BE2C (cell line): ENCODE measurements around the gene GPBP1L1.

ENCODE experiments used
- DNase-seq: peaks from one replicate; pipeline ENCODE4 v3.0.0-alpha.2; 2020
- H3K27me3 ChIP-seq: fragments of 250-450 bp; sonication (Bioruptor Pico); 2 replicates; pipeline ENCODE4 v1.5.1; 2020; ENCODE audit warnings: mild to moderate bottlenecking
- H3K36me3 ChIP-seq: fragments of 250-450 bp; sonication (Bioruptor Pico); 2 replicates; pipeline ENCODE4 v1.5.1; 2020; ENCODE audit warnings: mild to moderate bottlenecking
- H3K4me1 ChIP-seq: fragments of 250-450 bp; sonication (Bioruptor Pico); 2 replicates; pipeline ENCODE4 v1.5.1; 2020
- H3K4me3 ChIP-seq: 2 replicates; pipeline ENCODE4 v1.5.1; 2011; ENCODE audit warnings: low read depth, low read length
- H3K9me3 ChIP-seq: fragments of 250-450 bp; sonication (Bioruptor Pico); 2 replicates; pipeline ENCODE4 v1.5.1; 2020
- CTCF ChIP-seq: IDR thresholded peaks from 2 replicates; pipeline ENCODE4 v1.5.1; 2012; ENCODE audit warnings: mild to moderate bottlenecking, low read depth, low read length

Gene GPBP1L1

DNA sequence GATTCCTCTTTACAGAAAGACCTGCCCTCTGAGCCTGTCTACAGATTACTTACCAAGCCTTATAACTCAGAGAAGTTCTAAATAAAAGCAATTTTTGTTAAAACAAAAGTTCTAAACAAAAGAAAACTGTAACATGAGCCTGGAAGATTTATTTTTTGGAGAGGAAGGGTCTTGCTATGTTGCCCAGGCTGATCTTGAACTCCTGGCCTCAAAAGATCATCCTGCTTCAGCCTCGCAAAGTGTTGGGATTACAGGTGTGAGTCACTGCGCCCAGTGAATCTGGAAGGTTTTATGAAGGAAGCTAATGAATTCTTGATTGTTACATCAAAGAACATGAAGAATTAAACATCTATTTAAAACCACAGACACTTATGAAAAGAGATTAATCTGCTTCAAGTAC is 27.1 kb downstream of the GPBP1L1 start:
- DNase-seq, result no peak
- no peaks in the 10 kb centered on the region for H3K27me3 ChIP-seq
- H3K9me3 ChIP-seq, result no peaks in the 10 kb centered on the region
- H3K4me3 ChIP-seq, result no peak overlapping the region
- TF ChIP-seq CTCF, result no peak
- H3K4me1 ChIP-seq, result no peaks in the 10 kb centered on the region
- H3K36me3 ChIP-seq, result peaks cover 17% of the 10 kb centered on the region

- no peak for DNase-seq
- Histone ChIP-seq H3K9me3 (no peaks in the 10 kb centered on the region), H3K4me1 (no peaks in the 10 kb centered on the region), H3K27me3 (no peaks in the 10 kb centered on the region), H3K36me3 (peaks cover 17% of the 10 kb centered on the region), H3K4me3 (no peak overlapping the region)
- TF ChIP-seq CTCF, result no peak
Observed at GRCh38 chr1:45658171-45658570, 28.2 kb downstream of the GPBP1L1 start.

- Histone ChIP-seq H3K9me3 (no peaks in the 10 kb centered on the region), H3K4me1 (no peaks in the 10 kb centered on the region), H3K4me3 (no peak overlapping the region), H3K27me3 (no peaks in the 10 kb centered on the region), H3K36me3 (peaks cover 18% of the 10 kb centered on the region)
- no peak for DNase-seq
- TF ChIP-seq CTCF, result no peak
Observed at GRCh38 chr1:45656573-45657226, 29.6 kb downstream of the GPBP1L1 start.

- Histone ChIP-seq H3K36me3 (peaks cover 19% of the 10 kb centered on the region), H3K4me1 (no peaks in the 10 kb centered on the region), H3K9me3 (no peaks in the 10 kb centered on the region), H3K4me3 (no peak overlapping the region), H3K27me3 (no peaks in the 10 kb centered on the region)
- DNase-seq, result no peak
- TF ChIP-seq CTCF, result no peak
Observed at GRCh38 chr1:45654540-45655280, 31.6 kb downstream of the GPBP1L1 start.

- no peaks in the 10 kb centered on the region for H3K27me3 ChIP-seq
- peaks cover 3% of the 10 kb centered on the region; the same call in 1 of the 2 replicates for H3K36me3 ChIP-seq
- H3K9me3 ChIP-seq, result no peaks in the 10 kb centered on the region
- no peaks in the 10 kb centered on the region for H3K4me1 ChIP-seq
- TF ChIP-seq CTCF, result no peak
- H3K4me3 ChIP-seq, result no peak overlapping the region
- no peak for DNase-seq
Observed at GRCh38 chr1:45647248-45648021, 38.9 kb downstream of the GPBP1L1 start.
